Heart left ventricle (tissue), 13 donors: ENCODE results near the gene ASB18.

Experiments
- POLR2A ChIP-seq, 2 donors: fragments of 450-650 bp; IDR thresholded peaks; one replicate each; pipeline ENCODE4 v1.6.1; 2017; ENCODE audit warnings: antibody characterized with exemption in 2 of 2, mild to moderate bottlenecking in 2 of 2, moderate library complexity in 2 of 2
- TF ChIP-seq, protein P1 (sequence below), 12 donors: fragments of 200-600 bp; sonication (generic) in 4 of 12; IDR thresholded peaks; one replicate each; pipeline versions ENCODE4 v1.5.0 to v1.8.0; 2018 to 2022; ENCODE audit warnings: antibody characterized with exemption in 12 of 12, mild to moderate bottlenecking in 5 of 12
- donor health status: ischemic (EF 13 %, LVEDD 7.1; RV severe dilation, severe dysfunction).
- donor health status: DM: no; HTN: yes; CAD: no.
- donor health status: DM: no; HTN: no; CAD: no.
- donor health status: ischemic (EF 25% LVEDD 6.9; RV normal size, moderate dysfunction).
- donor health status: ischemic (EF 25% LVEDD 5.7; RV mildly dilated, moderate dysfunction).
- donor health status: ischemic (EF 35%, LVEDD 5.7; RV mildly dilated, moderate dysfunction).
- donor health status: nonischemic (EF 11% LVEDD 7.7; RV severe dilation, severe dysfunction).
- donor health status: DM: yes; HTN: yes; CAD: no.
- donor health status: PGD.
- donor health status: ischemic (EF 29% LVEDD 5.4; RV normal size, mild dysfunction).
- donor health status: nonischemic (EF 23%, LVEDD 6.1; RV moderate dilation, normal function).

DNA sequence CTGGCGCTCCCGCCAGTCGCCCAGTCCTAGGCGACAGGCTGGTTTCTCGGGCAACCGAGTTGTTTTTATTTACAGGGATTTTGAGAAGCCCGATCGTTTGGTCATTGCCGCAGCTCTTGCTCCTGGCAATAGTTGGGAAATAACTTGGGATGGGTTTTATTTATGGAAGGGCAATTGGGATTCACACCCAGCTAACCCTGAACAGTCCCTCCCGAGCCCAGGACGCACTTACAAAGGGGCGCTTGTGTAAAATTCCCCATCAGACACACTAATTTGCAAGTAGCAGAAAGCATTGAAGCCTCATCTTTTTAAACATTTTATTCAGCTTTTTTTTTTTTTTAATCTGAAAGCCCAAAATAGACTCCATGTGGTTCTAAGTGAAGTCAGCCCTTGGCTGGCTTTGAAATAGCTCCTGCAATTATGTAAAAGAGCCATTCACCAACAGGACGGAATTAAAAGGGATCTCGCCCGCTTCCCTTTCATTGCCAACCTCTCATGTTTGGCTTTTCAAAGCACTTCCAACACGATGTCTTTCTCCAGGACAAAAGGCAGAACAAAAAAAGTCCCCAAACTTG lies 92.4 kb downstream of the ASB18 start:
- TF ChIP-seq, protein P1, sequence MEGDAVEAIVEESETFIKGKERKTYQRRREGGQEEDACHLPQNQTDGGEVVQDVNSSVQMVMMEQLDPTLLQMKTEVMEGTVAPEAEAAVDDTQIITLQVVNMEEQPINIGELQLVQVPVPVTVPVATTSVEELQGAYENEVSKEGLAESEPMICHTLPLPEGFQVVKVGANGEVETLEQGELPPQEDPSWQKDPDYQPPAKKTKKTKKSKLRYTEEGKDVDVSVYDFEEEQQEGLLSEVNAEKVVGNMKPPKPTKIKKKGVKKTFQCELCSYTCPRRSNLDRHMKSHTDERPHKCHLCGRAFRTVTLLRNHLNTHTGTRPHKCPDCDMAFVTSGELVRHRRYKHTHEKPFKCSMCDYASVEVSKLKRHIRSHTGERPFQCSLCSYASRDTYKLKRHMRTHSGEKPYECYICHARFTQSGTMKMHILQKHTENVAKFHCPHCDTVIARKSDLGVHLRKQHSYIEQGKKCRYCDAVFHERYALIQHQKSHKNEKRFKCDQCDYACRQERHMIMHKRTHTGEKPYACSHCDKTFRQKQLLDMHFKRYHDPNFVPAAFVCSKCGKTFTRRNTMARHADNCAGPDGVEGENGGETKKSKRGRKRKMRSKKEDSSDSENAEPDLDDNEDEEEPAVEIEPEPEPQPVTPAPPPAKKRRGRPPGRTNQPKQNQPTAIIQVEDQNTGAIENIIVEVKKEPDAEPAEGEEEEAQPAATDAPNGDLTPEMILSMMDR (IDR thresholded peaks at IDR 0.05) = no peak
- no peak for TF ChIP-seq POLR2A (IDR thresholded peaks at IDR 0.05)
